Endodermal cell (in vitro differentiated cells): ENCODE results near the gene CD86. TPM values are rescaled to one million over a fixed set of nuclear protein-coding genes. Genes with fewer than 3 reads are reported as not detected.

Source experiments
- DNase-seq: peaks from one replicate; pipeline ENCODE4 v3.0.0-alpha.2; 2017
- H3K27ac ChIP-seq: 2 replicates; pipeline ENCODE4 v1.5.1; 2013; ENCODE audit warnings: mild to moderate bottlenecking, low read depth, low read length, moderate library complexity
- H3K27me3 ChIP-seq: 2 replicates; pipeline ENCODE4 v1.6.1; 2013; ENCODE audit warnings: mild to moderate bottlenecking, low read length, moderate library complexity; ENCODE audit not compliant: insufficient read depth, control insufficient read depth, poor library complexity, severe bottlenecking
- H3K36me3 ChIP-seq: 2 replicates; pipeline ENCODE4 v1.7.0; 2013; ENCODE audit warnings: mild to moderate bottlenecking, low read length, moderate library complexity; ENCODE audit not compliant: control insufficient read depth, insufficient read depth
- H3K4me1 ChIP-seq: one replicate; pipeline ENCODE4 v1.7.0; 2013; ENCODE audit warnings: low read length; ENCODE audit not compliant: control insufficient read depth, insufficient read depth
- H3K4me3 ChIP-seq: 2 replicates; pipeline ENCODE4 v1.5.1; 2013; ENCODE audit warnings: mild to moderate bottlenecking, low read length, moderate library complexity
- H3K9ac ChIP-seq: 2 replicates; pipeline ENCODE4 v1.6.1; 2013; ENCODE audit warnings: mild to moderate bottlenecking, low read length, moderate library complexity; ENCODE audit not compliant: poor library complexity, severe bottlenecking; ENCODE audit errors: extremely low read depth
- H3K9me3 ChIP-seq: 2 replicates; pipeline ENCODE4 v1.6.1; 2013; ENCODE audit warnings: mild to moderate bottlenecking, low read length, moderate library complexity; ENCODE audit not compliant: control insufficient read depth
- H3K27ac Mint-ChIP-seq: 2 replicates; pipeline ENCODE4 v1.8.0; 2020; ENCODE audit warnings: mixed read lengths
- H3K27me3 Mint-ChIP-seq: 2 replicates; pipeline ENCODE4 v1.8.0; 2021; ENCODE audit warnings: mild to moderate bottlenecking, mixed read lengths; ENCODE audit not compliant: insufficient read depth
- H3K36me3 Mint-ChIP-seq: 2 replicates; pipeline ENCODE4 v1.8.0; 2020; ENCODE audit warnings: low read depth, mixed read lengths
- H3K4me1 Mint-ChIP-seq: 2 replicates; pipeline ENCODE4 v1.8.0; 2020; ENCODE audit warnings: mixed read lengths
- H3K4me3 Mint-ChIP-seq: 2 replicates; pipeline ENCODE4 v1.8.0; 2020; ENCODE audit warnings: mild to moderate bottlenecking, moderate library complexity, mixed read lengths
- H3K9me3 Mint-ChIP-seq: 2 replicates; pipeline ENCODE4 v1.8.0; 2020; ENCODE audit warnings: mild to moderate bottlenecking, mixed read lengths
- CTCF ChIP-seq: fragments of 200-600 bp; sonication (generic); conservative IDR thresholded peaks from 2 replicates; pipeline ENCODE4 v1.5.0; 2021; ENCODE audit warnings: antibody characterized with exemption, mild to moderate bottlenecking
- WGBS, 2 experiments: methylation state at CpG; one replicate each; pipeline versions ENCODE4 v1.1.5 to v1.1.7; 2013; ENCODE audit warnings: missing lambda C conversion rate in 2 of 2, mixed read lengths in 1 of 2; ENCODE audit not compliant: insufficient coverage in 1 of 2, insufficient read length in 1 of 2; 5-methylcytosine and 5-hydroxymethylcytosine counted together
- total RNA-seq, 2 donors: library from RNA; stranded (reverse); fragmentation: NEBNext Ultra II Directional in 1 of 2; extraction: Animal tissue kit (Norgen Biotek cat#: 25700) in 1 of 2; gene quantifications; 2 replicates in 1 of 2; 3 replicates in 1 of 2; pipeline ENCODE4 v1.2.1, GENCODE V29; 2021

Gene CD86
- total RNA-seq, 2 donors from 2014 or later = not detected

GRCh38 chr3:122024800-122025199, 30.4 kb upstream of the CD86 start:
- Histone ChIP-seq H3K36me3 (no peaks in the 10 kb centered on the region), H3K4me1 (peaks cover under 1% of the 10 kb centered on the region), H3K27ac (no peak overlapping the region), H3K9ac (no peak overlapping the region), H3K4me3 (no peak overlapping the region), H3K27me3 (peaks cover 14% of the 10 kb centered on the region), H3K9me3 (no peaks in the 10 kb centered on the region)
- Mint-ChIP-seq H3K4me1 (peaks cover 16% of the 10 kb centered on the region), H3K9me3 (no peaks in the 10 kb centered on the region), H3K27me3 (peaks cover 13% of the 10 kb centered on the region), H3K4me3 (no peak overlapping the region), H3K27ac (no peak overlapping the region), H3K36me3 (no peaks in the 10 kb centered on the region)
- WGBS, 2 experiments = 60 to 91% methylated on average over 1 to 2 of the region's 2 CpGs
- no peak for TF ChIP-seq CTCF
- no peak for DNase-seq

- Mint-ChIP-seq H3K27me3 (peaks cover 13% of the 10 kb centered on the region), H3K4me3 (no peak overlapping the region), H3K36me3 (no peaks in the 10 kb centered on the region), H3K9me3 (no peaks in the 10 kb centered on the region), H3K4me1 (peaks cover 12% of the 10 kb centered on the region), H3K27ac (no peak overlapping the region)
- H3K27ac ChIP-seq = no peak overlapping the region
- TF ChIP-seq CTCF = no peak
- peaks cover 14% of the 10 kb centered on the region for H3K27me3 ChIP-seq
- H3K36me3 ChIP-seq = no peaks in the 10 kb centered on the region
- no peak overlapping the region for H3K9ac ChIP-seq
- no peak overlapping the region for H3K4me3 ChIP-seq
- H3K4me1 ChIP-seq = no peaks in the 10 kb centered on the region
- no peaks in the 10 kb centered on the region for H3K9me3 ChIP-seq
- DNase-seq = no peak
These were observed 29.9 kb upstream of the CD86 start for GRCh38 chr3:122025296-122025695.

GRCh38 chr3:122030381-122031122, 24.6 kb upstream of the CD86 start:
- Histone ChIP-seq H3K4me1 (no peaks in the 10 kb centered on the region), H3K9me3 (peaks cover 3% of the 10 kb centered on the region), H3K27ac (no peak overlapping the region), H3K4me3 (no peak overlapping the region), H3K36me3 (no peaks in the 10 kb centered on the region), H3K27me3 (no peaks in the 10 kb centered on the region), H3K9ac (no peak overlapping the region)
- H3K27ac Mint-ChIP-seq = no peak overlapping the region
- no peaks in the 10 kb centered on the region for H3K27me3 Mint-ChIP-seq
- WGBS, 2 experiments = 82 to 91% methylated on average over 3 of the region's 3 CpGs
- DNase-seq = no peak
- peaks cover 4% of the 10 kb centered on the region for H3K4me1 Mint-ChIP-seq
- H3K36me3 Mint-ChIP-seq = no peaks in the 10 kb centered on the region
- TF ChIP-seq CTCF = no peak
- H3K9me3 Mint-ChIP-seq = peaks cover 12% of the 10 kb centered on the region
- H3K4me3 Mint-ChIP-seq = no peak overlapping the region
